ENCODE measurements around the gene MEIS1. TPM values are rescaled to one million over a fixed set of nuclear protein-coding genes. Genes with fewer than 3 reads are reported as not detected.

The MEIS1 gene
- total and polyA plus RNA-seq, 12 donors, result 24.8 to 63.8 (median 38.6) TPM

DNA sequence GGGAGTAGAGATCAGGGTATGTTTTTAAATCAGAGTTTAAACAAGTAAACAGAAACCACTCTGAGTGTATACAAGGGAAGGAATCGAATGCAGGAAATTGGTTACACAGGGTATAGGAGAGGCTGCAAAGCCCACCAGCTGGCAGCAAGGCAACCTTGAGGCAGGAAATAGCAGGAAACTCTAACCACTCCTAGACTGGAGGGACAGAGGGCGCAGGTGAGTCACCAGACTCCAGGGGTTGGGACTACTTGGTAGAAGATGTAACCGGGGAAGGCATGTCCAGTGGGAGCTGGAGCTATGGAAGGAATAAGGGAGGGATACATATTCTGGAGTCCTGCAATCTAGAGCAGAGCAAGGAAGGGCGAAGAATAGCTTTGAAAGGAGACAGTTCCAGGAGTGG is 152.3 kb downstream of the MEIS1 start:
- H3K36me3 ChIP-seq, result no peaks in the 10 kb centered on the region
- ATAC-seq (peak in 1 of 8 donors; percentile 41), DNase-seq (no peak)
- H3K4me3 ChIP-seq, result no peak overlapping the region
- peaks cover 0 to under 1% (median 0%) of the 10 kb centered on the region in 9 donors for H3K4me1 ChIP-seq
- H3K9me3 ChIP-seq, result no peaks in the 10 kb centered on the region
- peaks cover 0 to 69% (median 50%) of the 10 kb centered on the region in 7 donors for H3K27me3 ChIP-seq
- TF ChIP-seq, protein P1, sequence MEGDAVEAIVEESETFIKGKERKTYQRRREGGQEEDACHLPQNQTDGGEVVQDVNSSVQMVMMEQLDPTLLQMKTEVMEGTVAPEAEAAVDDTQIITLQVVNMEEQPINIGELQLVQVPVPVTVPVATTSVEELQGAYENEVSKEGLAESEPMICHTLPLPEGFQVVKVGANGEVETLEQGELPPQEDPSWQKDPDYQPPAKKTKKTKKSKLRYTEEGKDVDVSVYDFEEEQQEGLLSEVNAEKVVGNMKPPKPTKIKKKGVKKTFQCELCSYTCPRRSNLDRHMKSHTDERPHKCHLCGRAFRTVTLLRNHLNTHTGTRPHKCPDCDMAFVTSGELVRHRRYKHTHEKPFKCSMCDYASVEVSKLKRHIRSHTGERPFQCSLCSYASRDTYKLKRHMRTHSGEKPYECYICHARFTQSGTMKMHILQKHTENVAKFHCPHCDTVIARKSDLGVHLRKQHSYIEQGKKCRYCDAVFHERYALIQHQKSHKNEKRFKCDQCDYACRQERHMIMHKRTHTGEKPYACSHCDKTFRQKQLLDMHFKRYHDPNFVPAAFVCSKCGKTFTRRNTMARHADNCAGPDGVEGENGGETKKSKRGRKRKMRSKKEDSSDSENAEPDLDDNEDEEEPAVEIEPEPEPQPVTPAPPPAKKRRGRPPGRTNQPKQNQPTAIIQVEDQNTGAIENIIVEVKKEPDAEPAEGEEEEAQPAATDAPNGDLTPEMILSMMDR (IDR thresholded peaks at IDR 0.05), result peak in 3 of 9 donors; percentile 10 to 19 (median 15)
- intact Hi-C loops (cut with DNase I), result loop anchor here in 6 of 10 donors (5.0 to 10.0 kb wide), 6 partner anchors 888 to 1448 kb away; no protein-coding TSS in a partner anchor
- WGBS, 2 donors, result 60 to 62% methylated on average over 4 of the region's 4 CpGs
- H3K27ac ChIP-seq, result no peak overlapping the region

DNA sequence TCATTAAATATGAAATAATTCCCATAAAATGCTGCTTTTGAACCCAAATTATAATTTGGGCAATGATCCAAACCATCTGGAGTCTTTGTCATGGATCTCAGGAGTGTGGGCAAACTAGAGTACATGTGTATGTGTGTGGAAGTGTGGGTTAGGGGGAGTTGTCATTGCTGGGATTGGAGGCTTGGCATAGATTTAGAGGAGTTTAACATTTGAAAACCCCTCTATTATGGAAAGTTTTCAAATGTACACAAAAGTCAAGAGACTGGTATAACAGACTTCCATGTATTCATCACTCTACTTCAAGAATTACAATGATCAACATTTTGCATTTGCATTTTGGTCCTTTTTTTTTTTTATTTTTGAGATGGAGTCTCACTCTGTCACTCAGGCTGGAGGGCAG is 159.1 kb downstream of the MEIS1 start:
- H3K4me1 ChIP-seq, result no peaks in the 10 kb centered on the region
- TF ChIP-seq, protein P1 (IDR thresholded peaks at IDR 0.05), result no peak
- no peak overlapping the region for H3K4me3 ChIP-seq
- no peak overlapping the region for H3K27ac ChIP-seq
- H3K9me3 ChIP-seq, result peaks cover 0 to 4% (median 0%) of the 10 kb centered on the region in 11 donors
- peaks cover 0 to 10% (median 0%) of the 10 kb centered on the region in 7 donors for H3K27me3 ChIP-seq
- ATAC-seq (no peak), DNase-seq (no peak)
- H3K36me3 ChIP-seq, result no peaks in the 10 kb centered on the region
- intact Hi-C loops (cut with DNase I), result no loop called here

DNA sequence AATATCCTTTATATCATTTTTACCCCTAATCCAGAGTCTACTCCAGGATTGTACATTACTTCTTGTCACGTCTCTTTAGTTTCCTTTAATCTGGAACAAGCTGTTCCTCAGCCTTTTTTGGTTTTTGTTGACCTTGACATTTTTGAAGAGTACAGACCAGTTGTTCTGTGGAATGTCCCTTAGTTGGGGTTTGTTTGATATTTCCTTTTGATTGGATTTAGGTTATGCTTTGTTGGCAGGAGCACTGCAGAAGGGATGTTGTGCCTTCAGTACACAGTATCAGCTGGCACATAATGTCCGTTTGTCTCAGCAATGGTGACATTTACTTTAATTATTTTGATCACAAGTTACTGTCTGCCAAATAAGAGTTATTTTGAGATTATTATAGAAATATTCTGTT is 160.6 kb downstream of the MEIS1 start:
- ATAC-seq, result peak in 1 of 8 donors; percentile 63
- Histone ChIP-seq H3K9me3 (peaks cover 0 to 6% (median 0%) of the 10 kb centered on the region in 11 donors), H3K4me1 (no peaks in the 10 kb centered on the region), H3K27me3 (peaks cover 0 to 15% (median 0%) of the 10 kb centered on the region in 7 donors), H3K27ac (no peak overlapping the region), H3K36me3 (no peaks in the 10 kb centered on the region), H3K4me3 (no peak overlapping the region)
- no peak for DNase-seq
- intact Hi-C loops (cut with DNase I), result no loop called here
- TF ChIP-seq, protein P1 (IDR thresholded peaks at IDR 0.05), result no peak
- WGBS, 2 donors, result 39 to 65% methylated on average over 2 of the region's 2 CpGs

DNA sequence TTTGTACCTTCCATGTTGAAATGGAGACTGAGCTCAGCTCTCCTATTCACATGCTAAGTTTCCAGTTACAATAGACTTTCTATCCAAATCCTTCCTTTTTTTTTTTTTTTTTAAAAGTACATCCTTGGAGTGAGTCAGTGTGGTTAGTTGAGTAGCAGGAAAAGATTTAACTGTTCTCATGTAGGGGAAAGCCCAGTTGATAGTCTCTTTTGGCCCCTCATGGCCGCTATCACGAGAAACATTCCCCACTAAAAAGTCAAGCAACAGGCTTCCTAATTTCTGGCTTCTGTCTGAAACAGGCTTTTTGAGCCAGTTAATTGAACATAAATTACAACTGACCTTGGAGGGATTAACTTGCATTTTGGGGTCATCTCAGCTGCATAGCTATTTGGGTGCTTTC is 161.3 kb downstream of the MEIS1 start:
- intact Hi-C loops (cut with DNase I), result no loop called here
- H3K9me3 ChIP-seq, result peaks cover 0 to 6% (median 0%) of the 10 kb centered on the region in 11 donors
- H3K27me3 ChIP-seq, result peaks cover 0 to 17% (median 0%) of the 10 kb centered on the region in 7 donors
- WGBS, 2 donors, result 86 to 94% methylated on average over 2 of the region's 2 CpGs
- no peak overlapping the region for H3K4me3 ChIP-seq
- H3K4me1 ChIP-seq, result no peaks in the 10 kb centered on the region
- H3K27ac ChIP-seq, result no peak overlapping the region
- no peak for DNase-seq
- ATAC-seq, result no peak
- no peaks in the 10 kb centered on the region for H3K36me3 ChIP-seq
- TF ChIP-seq, protein P1 (IDR thresholded peaks at IDR 0.05), result no peak
